Stimulated activated CD4-positive, alpha-beta T cell treated with anti-CD3 and anti-CD28 coated beads, Interleukin-1b, Interleukin-23, amount 100 ng/mL, for 48 hours (primary cell): Measurements from ENCODE around the gene SPRY2.

Source experiments
- DNase-seq: peaks from one replicate; pipeline ENCODE4 v3.0.0-alpha.2; 2020

The SPRY2 gene

DNA sequence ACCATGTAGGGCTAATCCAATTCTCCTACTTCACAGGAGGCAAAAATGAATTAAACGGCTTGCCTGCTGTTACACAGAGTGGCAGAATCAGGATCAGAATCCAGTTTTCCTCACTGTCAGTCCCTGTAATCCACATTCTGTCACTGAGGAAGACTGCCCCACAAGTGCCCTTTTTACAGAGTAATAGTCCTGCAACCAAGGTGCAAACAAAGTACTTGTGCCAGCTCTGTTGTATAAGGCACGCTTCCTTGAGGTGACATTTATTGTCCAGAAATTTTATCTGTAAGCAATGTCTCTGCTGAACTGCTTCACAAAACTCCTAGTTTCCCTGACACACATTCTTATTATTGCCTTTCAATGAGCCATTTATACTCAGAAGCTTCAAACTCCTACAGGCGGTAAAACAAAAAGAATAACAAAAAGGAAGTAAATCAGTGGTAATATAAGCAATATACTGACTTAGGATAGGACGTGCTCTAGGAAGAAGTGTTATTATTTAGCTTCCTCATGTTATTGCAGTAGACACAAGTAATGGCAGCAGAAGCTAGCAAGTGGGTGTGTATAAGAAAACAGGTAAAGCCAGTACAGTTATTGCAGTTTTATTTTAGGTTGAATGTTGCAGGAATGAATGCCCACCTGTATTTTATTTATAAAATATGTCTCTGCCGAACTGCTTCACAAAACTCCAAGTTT lies 28.8 kb downstream of the SPRY2 start:
- DNase-seq: no peak

- DNase-seq: no peak
These were observed 31.0 kb downstream of the SPRY2 start for GRCh38 chr13:80309926-80310325.

DNA sequence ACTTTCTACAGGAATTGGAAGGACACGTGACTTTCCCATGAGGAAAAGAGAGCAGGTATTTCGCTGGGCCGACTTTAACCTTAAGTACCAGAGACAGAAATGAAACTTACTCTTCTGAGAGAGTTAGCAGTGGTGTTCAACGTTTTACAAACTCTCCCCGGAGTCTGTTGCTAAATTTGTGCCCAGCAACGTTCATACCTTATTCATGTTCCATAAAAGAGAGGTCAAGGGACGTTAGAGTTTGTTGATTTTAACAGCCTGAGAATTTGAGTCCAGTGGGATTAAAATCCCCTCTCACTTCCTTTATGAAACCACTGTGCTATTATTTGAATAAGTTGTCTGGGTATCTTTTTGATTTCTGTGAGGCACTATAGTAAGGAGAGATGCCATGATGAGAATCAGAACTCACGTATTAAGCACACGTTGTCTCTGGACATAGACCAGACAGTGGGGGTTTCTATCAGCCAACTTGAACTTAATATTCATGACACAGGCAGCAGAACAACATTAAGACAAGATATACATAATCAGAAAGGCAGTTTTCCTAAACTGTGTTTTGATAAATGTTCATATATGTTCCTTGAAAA lies 33.4 kb downstream of the SPRY2 start:
- no peak for DNase-seq

- no peak for DNase-seq
These were observed 34.5 kb downstream of the SPRY2 start for GRCh38 chr13:80306337-80306972.

- no peak for DNase-seq
These were observed 35.2 kb downstream of the SPRY2 start for GRCh38 chr13:80305737-80306136.

DNA sequence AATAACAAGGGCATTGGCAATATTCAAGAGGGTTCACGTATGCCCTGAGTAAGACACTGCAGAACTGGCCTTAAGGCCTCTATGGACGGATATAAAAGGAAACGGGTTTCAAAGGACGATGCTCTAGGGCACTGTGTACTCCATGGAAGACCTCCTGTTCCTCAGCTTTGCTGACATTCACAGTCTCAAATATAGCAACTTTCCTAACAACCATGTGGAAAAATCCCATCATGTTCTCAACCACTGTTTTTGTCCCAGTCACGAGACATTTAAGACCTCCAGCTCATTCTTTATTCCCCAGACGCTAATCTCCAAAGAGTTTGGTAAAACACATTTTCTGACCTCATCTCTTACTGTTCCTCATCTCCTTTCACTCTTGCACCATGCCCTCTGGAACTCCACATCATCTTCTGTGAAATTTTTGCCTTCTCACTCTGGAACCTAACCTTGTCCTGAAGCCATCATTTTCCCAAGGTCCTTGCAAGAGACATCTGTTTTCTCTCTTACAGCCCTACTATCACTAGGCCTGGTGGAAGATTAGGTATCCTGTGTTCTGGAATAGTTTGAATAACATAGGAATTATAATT lies 37.6 kb downstream of the SPRY2 start:
- no peak for DNase-seq

GRCh38 chr13:80299046-80299445 lies 41.9 kb downstream of the SPRY2 start:
- no peak for DNase-seq

DNA sequence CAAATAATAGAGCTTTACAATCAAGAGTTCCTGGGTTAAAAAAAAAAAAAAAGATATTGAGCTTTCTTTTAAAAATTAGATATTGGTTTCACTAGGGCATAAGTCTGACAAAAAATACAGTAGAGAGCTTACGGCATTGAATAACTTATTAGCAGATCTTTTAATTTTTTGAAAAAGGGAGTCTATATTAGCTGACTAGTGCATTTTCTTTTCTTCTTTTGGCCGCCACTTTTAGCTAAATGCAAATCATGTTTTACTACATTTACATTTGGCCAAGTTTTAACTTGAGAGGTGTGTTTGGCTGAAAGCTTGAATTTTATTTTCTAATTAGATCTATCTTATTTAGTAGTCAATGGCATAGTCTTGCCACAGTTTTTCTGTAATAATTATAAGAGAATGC lies 43.4 kb downstream of the SPRY2 start:
- no peak for DNase-seq

- no peak for DNase-seq
These were observed 43.8 kb downstream of the SPRY2 start for GRCh38 chr13:80297094-80297493.

- DNase-seq: no peak
These were observed 44.3 kb downstream of the SPRY2 start for GRCh38 chr13:80296638-80297037.

GRCh38 chr13:80290591-80290990 lies 50.3 kb downstream of the SPRY2 start:
- DNase-seq: no peak
